GM21423 (cell line): ENCODE results near the gene TUBB2B.
"Not testable (repeated sequence)": the region's sequence is repeated elsewhere in the genome, so short reads cannot be mapped to it uniquely, and the experiment has no call there.

Source experiments
- ATAC-seq: cut with Tn5 transposase; IDR thresholded peaks from one replicate; pipeline ENCODE4 v1.9.1; 2021; ENCODE audit warnings: mild to moderate bottlenecking, moderate library complexity; ENCODE audit not compliant: unreplicated experiment

The TUBB2B gene

DNA sequence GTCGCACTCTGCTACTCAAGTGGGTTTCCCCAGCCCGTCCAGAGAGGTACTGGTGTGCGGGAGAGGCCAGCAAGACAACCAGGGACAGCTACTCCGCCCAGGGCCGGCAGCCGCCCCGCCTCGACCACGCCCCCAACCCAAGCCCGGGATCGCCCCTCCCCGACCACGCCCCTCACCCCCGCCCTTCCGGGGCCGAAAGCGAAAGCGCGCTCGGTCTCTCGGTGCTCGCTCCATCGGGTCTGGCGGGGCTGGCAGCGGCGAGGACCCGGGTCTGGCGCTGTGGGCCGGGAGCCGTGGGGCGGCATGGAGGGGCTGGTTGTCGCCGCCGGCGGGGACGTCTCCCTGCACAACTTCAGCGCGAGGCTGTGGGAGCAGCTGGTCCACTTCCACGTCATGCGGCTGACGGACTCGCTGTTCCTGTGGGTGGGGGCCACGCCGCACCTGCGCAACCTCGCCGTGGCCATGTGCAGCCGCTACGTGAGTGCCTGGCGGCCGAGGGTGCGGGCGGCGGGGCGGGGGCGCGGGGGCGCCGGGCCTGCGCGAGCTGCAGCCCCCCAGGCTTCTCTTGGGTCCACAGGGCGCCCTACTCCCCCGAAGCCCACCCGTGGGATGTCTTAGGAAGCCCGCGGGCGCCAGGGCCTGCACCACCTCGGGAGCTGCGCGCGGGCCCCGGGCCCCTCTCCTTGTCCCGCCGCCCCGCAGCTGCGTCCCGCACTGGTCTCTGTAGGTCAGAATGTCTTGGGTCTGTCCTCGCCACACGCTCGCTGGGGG lies 31.5 kb upstream of the TUBB2B start, which contains the start of gene PSMG4:
TSS of gene PSMG4 (plus strand) at position 228 of the 771 bp plus-strand sequence. CDS start at position 304, 76 bp downstream.
- peak; percentile 78 for ATAC-seq

DNA sequence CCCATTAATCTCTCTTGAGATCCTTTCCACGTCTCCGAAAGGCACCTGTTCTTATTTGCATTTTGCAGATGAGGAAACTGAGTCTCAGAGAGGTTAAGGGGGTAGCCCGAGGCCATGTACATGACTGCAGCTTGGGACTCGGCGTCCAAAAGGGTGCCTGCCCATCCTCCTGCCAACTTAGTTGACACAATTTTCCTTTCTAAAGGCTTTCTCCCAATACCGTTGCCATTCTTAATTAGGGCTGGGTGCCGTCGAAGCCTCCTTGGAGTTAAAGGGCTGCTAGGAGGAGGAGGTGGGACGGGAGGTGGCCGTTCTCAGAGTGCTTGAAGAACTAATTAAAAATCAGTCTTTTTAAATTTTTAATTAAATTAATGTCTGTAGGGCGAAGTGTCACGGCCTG lies 30.7 kb upstream of the TUBB2B start:
- no peak for ATAC-seq

DNA sequence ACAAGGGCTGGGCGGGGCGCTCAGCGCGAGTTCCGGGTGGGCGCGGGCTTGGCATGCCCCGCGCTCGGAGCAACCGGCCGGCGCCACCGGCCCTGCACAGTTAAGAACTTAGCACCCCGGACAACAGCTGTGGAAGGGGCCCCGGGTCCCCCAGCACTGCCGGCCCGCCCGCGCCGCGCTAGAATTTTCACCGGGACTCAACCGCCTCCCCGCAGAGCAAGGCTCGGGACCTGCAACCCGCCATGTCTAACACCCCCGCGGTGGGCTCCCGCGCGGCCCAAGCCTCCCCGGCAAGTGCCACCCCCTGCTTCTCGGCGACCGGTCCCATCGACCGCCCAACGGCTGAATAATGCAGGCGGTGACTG lies 26.1 kb upstream of the TUBB2B start:
- no peak for ATAC-seq

DNA sequence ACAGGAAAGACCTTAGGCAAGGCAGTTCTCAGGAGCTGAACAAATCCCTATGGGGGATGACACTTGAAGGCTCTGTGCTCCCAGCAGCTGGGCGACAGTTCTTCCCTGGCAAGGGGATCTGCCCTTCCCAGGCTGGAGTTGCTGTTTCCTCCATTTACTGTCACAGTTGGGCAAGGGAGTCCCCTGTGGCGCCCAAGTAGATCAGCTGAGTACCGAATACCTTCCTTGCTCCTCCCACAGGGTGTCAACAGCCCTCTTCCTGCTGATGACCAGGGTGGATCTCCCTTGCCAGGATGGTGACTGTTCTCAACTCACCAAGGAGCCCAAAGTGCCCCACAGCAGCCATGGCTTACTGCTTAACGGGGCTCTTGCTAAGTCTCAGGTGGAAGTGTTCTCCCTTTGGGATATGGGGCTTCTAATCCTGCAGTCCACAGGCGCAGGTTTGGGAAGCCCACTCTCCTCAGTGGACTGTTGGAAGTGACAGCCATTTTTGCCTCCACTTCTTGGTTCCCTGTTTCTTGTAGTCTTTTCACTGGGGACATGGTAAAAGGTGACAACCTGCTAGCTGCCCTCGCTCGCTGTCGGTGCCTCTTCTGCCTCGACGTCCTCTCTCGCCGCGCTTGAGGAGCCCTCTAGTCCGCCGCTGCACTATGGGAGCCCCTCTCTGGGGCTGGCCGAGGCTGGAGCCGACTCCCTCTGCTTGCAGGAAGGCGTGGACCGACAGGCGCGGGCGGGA lies 25.6 kb upstream of the TUBB2B start:
- ATAC-seq, result no peak

DNA sequence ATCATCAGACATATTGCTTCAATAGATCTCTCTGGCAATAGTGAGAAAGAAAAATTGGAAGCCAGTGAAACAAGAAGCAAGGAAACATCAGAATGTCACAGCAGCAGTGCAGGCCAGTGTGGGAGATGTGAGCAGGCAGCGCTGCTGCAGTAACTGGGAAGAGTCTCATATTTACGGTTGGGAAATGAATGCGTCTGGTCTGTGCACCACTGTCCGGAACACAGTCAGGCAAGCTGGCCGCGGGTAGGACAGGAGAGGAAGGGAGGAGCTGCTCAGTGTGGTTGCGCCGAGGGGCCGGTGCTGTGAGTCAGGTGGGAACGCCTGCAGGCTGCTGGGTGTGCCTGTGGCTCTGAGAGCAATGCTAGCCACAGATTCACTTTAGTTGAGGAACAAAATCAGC lies 24.9 kb upstream of the TUBB2B start:
- no peak for ATAC-seq

DNA sequence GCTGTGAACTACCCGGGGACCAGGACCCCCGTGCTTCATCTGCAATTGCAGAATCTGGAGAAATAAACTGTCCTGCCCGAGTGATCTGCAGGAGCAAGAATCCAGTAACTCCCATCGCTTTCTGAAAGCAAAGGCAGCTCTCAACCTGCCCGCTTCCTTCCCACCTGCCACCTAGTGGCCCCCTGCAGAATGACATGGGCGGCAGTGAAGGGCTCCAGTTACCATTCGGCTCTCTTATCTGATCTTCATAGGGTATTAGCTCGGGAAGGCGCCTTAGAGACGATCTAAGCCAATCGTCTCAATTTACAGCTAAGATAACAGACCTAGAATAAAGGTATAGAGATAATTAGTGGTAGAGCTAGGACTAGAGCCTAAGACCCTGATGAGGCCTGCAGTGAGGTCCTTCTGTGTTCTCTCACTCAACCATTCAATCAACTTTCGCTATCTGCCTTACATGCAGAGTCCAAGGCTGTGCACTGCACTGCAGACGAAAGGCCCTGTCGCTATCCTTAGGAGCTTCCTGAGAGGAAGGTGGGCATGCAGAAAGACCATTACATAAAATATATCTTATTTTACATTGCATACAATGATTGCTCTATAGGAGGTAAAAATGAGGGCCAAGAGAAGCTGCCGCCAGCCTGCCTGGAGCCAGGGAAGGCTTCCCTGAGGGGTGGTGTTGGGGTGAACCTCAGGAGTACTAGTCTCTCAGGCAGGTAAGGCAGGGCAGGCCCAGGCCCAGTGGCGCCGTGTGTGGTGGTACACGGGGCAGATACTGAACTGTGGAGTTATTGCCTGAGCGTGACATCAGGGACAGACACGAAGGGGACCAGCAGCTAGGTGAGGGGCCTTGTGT lies 24.2 kb upstream of the TUBB2B start:
- ATAC-seq, result peak; percentile 73

DNA sequence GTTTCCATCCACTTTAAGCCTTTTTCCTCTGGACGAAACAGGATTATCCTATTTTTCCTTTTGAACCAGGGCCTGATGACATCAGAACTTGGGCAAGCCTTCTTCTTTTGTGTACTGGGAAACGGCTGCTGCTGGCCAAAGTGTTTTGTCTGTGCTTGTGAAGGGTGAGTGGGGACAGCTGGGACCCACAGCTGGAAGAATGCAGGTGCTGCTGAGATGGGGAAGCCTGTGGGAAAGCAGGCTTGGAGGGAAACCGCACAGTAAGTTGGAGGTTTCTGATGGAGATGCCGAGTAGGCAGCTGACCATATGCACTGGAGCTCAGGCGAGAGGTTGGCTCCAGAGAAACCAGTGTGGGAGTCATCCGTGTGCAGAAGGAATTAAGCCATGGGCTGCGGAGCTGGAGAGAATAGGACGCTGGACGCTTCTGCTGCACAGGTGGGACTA lies 22.8 kb upstream of the TUBB2B start:
- ATAC-seq, result no peak

DNA sequence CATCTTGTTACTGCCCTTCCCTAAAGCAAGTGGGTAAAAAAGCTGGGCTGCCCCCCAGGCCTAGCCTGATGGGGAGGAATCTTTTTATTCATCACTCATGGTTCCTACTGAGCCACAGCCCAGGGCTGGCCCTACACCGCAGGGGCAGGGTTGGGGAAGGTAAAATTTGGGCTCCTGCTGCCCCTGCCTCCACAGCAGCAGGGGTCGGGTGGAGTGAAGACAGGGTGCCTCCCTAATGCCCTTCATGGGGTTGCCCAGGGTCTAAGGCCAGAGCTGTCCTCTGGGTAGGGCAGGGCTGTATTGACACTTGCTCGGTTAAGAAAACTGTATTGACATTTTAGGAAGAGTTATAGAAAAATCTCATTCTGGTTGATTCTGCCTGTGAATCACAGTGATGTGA lies 22.4 kb upstream of the TUBB2B start:
- ATAC-seq, result no peak

DNA sequence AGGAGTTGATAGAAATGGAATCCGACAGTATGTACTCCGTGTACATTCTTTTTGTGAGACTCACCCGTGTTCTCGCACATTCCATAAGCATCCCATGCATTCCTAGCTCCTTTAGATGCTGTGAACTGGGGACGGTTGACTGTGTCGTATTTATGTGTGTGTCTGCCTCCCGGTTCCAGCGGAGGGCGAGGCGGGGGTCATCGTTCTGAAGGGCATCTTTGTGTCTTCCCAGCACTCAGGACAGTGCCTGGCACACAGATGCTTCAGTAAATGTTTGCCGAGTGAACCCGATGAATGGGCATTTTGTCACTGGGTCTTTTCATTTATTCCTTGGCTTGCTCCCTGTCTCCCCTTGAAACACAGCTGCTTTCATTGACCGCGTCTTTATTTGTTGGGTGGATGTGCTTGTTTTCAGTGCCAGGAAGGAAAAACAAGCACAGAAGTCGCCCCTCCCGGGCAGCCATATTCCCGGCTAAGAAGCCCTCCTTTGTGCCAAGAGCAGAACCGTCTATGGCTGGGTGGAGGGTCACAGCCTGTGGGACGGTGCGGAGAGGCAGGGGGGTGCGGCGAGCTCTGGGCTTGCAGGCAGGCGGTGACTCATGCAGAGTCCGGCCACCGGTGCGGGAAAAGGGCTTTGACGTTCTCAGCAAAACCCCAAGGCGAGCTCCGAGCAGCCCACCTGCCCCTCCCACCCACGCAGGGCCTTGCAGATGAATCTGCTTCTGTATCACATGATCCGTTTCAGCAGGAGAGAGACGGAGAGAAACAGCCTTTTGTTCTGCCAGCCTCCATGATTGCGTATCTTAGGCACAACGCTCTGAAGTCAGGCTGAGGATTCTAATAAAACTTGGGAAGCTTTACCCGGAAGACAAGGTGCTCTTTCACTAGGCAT lies 20.0 kb upstream of the TUBB2B start:
- no peak for ATAC-seq

DNA sequence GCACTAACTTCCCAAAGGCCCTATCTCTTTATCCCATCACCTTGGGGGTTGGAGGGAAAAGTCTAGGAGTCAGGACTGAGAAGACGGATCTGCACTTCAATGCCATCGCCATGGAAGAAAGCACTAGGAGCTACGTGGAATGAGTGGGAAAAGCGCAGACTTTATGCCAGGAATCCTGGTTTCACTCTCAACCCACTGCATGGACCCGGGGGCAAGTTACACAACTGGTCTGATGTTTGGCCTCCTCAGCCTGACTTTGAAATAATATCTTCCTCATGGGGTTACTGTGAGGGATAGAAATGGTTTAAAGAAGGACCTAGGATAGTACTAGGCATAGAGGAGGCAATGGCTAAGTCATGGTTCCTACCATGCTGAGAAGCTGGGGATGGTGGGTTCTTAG lies 17.8 kb upstream of the TUBB2B start:
- ATAC-seq, result no peak

DNA sequence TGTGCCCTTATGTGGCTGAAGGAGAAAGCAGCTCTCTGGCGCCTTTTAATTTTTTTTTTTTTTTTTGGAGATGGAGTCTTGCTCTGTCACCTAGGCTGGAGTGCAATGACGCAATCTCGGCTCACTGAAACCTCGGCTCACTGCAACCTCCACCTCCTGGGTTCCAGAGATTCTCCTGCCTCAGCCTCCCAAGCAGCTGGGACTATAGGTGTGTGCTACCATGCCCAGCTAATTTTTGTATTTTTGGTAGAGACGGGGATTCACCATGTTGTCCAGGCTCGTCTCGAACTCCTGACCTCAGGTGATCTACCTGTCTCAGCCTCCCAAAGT lies 17.3 kb upstream of the TUBB2B start:
- not testable (repeated sequence) for ATAC-seq

DNA sequence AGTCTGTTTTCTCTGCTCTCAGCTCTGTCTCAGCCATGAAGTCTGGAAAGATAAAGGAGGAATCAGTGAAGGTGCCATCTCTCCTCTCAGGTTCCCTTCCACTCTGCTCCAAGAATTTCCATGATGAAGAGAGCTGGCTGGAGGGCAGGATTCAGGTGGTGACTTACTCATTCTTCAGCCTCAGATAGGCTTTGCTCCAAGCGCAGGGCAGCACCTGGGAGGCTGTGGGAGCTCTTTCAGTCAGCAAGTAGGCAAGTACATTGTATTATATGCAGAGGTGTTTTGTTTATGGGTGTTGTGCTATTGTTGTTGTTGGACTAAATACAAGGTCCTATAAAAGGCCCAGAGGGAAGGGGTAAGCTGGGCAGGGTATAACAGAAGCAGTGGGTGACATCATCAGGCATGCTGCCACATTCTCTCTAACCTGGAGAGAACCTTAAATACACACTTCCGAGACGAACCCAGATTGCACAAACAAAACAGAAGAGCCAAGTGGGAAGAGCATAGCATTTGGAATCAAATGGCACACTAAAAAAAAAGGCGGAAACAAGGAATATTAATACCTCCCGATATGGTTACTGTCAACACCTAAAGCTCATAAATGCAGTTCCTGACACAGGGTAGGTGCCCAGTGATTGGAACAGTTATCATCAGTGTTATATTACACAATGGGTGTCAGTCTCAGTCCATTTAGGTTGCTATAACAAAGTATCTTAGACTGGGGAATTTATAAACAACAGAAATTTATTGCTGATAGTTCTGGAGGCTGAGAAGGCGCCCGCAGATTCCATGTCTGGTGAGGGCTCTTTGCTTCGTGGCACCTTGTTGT lies 16.8 kb upstream of the TUBB2B start:
- no peak for ATAC-seq

DNA sequence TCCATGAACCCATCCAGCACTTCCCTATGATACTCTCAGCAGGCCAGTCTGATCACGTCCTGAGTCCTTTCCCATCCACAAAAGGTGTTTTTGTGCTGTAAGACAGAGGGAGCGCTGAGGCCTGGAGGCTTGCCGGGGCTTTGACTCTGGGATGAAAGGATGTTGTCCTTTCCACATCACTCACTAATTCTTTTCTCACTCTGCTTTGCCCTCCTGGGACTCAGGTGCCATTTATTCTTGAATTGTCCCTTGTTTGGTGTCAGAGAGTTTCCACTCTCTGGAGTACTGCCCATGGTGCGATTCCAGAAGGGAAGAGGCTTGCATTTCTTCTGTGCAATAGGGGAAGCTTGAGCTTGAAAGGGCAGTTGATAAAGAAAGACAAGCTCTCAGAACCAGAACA lies 15.3 kb upstream of the TUBB2B start:
- no peak for ATAC-seq

DNA sequence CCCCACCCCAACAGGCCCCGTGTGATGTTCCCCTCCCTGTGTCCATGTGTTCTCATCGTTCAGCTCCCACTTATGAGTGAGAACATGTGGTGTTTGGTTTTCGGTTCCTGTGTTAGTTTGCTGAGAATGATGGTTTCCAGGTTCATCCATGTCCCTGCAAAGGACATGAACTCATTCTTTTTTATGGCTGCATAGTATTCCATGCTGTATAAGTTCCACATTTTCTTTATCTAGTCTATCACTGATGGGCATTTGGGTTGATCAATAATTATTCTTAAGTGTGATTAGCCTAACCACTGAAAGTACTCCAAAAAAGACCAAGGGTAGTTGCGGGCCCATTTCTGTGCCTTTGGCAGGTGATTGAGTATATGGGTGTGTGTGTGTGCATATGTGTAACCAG lies 14.3 kb upstream of the TUBB2B start:
- not testable (repeated sequence) for ATAC-seq

DNA sequence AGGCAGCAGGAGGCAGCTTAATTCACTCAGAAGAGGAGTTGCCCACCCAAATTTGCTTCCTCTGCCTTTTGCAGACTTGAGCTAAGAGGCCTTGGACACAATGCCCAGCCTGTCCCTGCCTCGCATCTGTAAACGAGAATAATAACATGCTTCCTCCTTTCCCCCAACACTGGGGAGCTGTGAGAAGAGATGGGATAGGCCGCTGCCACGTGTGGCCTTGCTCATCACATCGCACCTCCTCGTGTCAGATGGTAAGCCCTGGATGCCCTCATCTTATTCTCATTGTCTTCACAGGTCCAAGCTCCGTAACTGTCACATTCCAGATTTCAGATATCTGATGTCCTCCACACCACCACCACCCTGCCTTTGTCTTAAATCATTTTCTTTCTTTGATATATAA lies 13.1 kb upstream of the TUBB2B start:
- no peak for ATAC-seq

DNA sequence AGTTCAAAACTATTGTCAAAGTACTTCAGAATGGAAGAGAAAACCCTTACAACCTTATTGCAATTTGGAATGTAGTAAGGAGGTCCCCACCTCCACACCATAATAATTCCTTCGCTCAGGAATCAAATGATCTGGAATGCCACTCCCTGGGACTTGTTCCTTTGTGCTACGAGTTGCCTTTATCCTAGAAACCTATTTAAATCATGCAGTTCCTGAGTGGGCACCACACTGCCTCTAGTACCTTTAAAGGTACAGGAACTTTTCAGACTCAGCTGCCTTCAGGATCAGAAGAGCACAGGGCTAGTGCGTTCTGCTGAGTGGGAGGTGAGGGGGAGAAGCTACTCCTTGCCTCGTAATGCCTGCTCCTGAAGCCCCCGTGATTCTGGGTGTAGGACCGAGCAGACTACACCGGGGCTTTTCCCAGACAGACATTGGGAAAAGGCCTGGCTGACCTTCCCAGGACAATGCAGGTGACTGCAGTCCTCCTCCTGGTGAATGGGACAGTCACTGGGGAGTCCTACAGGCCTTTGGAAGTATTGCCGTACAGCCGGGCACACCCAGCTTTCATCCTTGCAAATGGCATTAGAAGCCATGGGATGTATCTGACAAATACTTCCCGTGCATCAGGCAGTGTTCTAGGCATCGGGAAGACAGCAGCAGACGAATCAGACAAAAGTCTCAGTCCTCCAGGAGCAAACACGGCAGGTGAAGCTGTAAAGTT lies 11.8 kb upstream of the TUBB2B start:
- ATAC-seq, result no peak

DNA sequence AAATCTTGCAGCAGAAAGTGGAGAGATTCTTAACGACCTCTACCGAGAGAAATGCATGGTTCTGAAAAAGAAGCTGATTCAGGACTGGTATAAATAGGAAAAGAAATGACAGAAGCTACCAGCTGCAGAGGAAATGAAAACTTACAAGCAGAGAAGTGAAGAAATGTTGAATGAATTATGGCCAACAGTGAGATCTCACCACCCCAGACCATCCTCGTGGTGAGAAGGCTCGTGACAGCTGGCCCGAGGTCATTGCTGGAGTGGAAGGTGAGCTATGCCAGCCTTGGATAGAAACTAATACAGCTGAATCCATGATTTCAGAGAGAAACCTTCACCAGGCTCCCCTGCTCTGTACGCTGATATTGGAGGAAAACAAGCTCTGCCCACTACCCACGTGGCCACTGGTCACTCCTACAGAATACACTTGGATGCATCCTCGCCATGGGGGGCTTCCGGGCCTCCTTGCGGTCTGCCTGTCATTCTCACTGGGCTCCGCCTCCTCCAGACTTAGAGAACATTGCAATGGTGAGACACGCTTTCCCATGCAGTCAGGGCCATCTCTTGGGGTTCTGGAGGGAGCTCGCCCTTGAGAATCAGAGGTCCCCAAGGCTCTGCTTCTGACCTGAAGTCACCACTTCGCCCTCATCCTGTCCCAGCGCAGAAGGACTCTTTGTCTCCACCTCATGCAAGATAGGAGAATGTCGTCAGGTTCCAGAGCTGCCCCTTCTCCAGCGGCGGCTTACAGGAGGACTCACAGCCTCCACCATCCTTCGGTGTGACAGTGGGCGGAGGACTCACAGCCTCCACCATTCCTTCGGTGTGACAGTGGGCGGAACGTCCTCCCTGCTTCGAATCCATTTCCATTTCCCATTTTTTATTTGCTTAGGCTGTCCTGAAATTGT lies 10.6 kb upstream of the TUBB2B start:
- ATAC-seq, result no peak

DNA sequence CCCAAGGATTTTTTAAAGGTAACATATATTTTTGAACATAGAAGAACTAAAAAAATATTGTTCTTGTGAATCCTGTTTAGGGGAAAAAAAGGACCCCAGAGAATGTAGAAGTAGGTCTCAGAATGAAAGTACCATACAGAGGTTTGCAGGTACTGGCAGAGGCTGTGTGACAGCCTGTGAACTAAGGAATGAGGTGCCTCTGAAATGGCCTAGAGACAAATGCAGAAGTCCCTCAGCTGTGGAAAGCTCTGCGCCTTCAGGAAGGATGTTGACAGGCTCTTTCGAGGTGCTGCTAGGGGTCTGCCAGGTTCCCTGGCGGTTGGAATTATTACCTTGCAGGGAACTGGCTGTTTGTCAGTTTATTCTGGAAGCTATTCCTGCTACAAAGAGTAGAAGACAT lies 8.6 kb upstream of the TUBB2B start:
- no peak for ATAC-seq
